Cardiac muscle cell (in vitro differentiated cells and primary cell): Measurements from ENCODE around the gene BMP8B. TPM values are rescaled to one million over a fixed set of nuclear protein-coding genes. Genes with fewer than 3 reads are reported as not detected.
"Not testable (repeated sequence)": the region's sequence is repeated elsewhere in the genome, so short reads cannot be mapped to it uniquely, and the experiment has no call there.

Source experiments
- DNase-seq, 2 donors: peaks; one replicate each; pipeline versions ENCODE4 v3.0.0 to v3.0.0-alpha.2; 2010 to 2017; ENCODE audit warnings: low read depth in 1 of 2, low spot score in 1 of 2
- H3K27ac ChIP-seq: fragments of 200-600 bp; sonication (generic); 2 replicates; pipeline ENCODE4 v1.5.1; 2016
- H3K27me3 ChIP-seq: fragments of 200-600 bp; sonication (generic); 2 replicates; pipeline ENCODE4 v1.6.0; 2016; ENCODE audit warnings: control low read depth
- H3K36me3 ChIP-seq: fragments of 200-600 bp; sonication (generic); 2 replicates; pipeline ENCODE4 v1.5.1; 2016; ENCODE audit warnings: control low read depth
- H3K4me1 ChIP-seq: fragments of 200-600 bp; sonication (generic); 2 replicates; pipeline ENCODE4 v1.8.1; 2017; ENCODE audit warnings: low read depth, mild to moderate bottlenecking, mixed run types
- H3K4me3 ChIP-seq: fragments of 200-600 bp; sonication (generic); 2 replicates; pipeline ENCODE4 v1.5.1; 2016; ENCODE audit warnings: mild to moderate bottlenecking
- H3K9me3 ChIP-seq: fragments of 200-600 bp; sonication (generic); 2 replicates; pipeline ENCODE4 v1.5.1; 2017; ENCODE audit warnings: low read depth, mild to moderate bottlenecking, control low read depth
- CTCF ChIP-seq: IDR thresholded peaks from 2 replicates; pipeline ENCODE4 v1.5.1; 2012; ENCODE audit warnings: low read depth, mild to moderate bottlenecking, low read length
- polyA plus RNA-seq: library from polyadenylated mRNA; unstranded; fragments of >200 nt; fragmentation: Nextera tagmentation; extraction: Ambion mirVana; gene quantifications from 2 replicates; pipeline ENCODE4 v1.2.1, GENCODE V29; 2016
- total RNA-seq: library from RNA; depleted of rRNA; stranded (reverse); fragments of >200 nt; gene quantifications from 2 replicates; pipeline ENCODE4 v1.2.3, GENCODE V29; 2016

Gene BMP8B
- total and polyA plus RNA-seq, 2 experiments from 2014 or later, result 0.02 TPM; not detected in 1

GRCh38 chr1:39789571-39790110, 976 bp upstream of the BMP8B start:
- Histone ChIP-seq H3K9me3 (no peaks in the 10 kb centered on the region), H3K4me3 (no peak overlapping the region), H3K36me3 (no peaks in the 10 kb centered on the region), H3K4me1 (no peaks in the 10 kb centered on the region), H3K27ac (no peak overlapping the region), H3K27me3 (peaks cover 94% of the 10 kb centered on the region)
- no peak for TF ChIP-seq CTCF
- no peak for DNase-seq

GRCh38 chr1:39788426-39788757, 273 bp downstream of the BMP8B start:
- TF ChIP-seq CTCF, result no peak
- H3K27me3 ChIP-seq, result peaks cover 89% of the 10 kb centered on the region
- H3K9me3 ChIP-seq, result no peaks in the 10 kb centered on the region
- H3K4me1 ChIP-seq, result no peaks in the 10 kb centered on the region
- DNase-seq, result no peak
- peak overlapping the region; percentile 28 for H3K4me3 ChIP-seq
- no peak overlapping the region for H3K27ac ChIP-seq
- no peaks in the 10 kb centered on the region for H3K36me3 ChIP-seq

GRCh38 chr1:39787964-39788363, 701 bp downstream of the BMP8B start:
- not testable (repeated sequence) for H3K27ac ChIP-seq, H3K9me3 ChIP-seq, H3K36me3 ChIP-seq, DNase-seq, H3K4me1 ChIP-seq, H3K4me3 ChIP-seq
- H3K27me3 ChIP-seq, result peaks cover 89% of the 10 kb centered on the region

- DNase-seq, result no peak
- no peak for TF ChIP-seq CTCF
- Histone ChIP-seq H3K4me1 (no peaks in the 10 kb centered on the region), H3K27ac (no peak overlapping the region), H3K4me3 (no peak overlapping the region), H3K27me3 (peaks cover 89% of the 10 kb centered on the region), H3K9me3 (no peaks in the 10 kb centered on the region), H3K36me3 (no peaks in the 10 kb centered on the region)
These were observed 1.2 kb downstream of the BMP8B start for GRCh38 chr1:39787468-39787867.

- H3K27ac ChIP-seq, H3K36me3 ChIP-seq, H3K4me3 ChIP-seq, H3K4me1 ChIP-seq, H3K9me3 ChIP-seq, DNase-seq: not testable (repeated sequence)
- peaks cover 89% of the 10 kb centered on the region for H3K27me3 ChIP-seq
These were observed 1.6 kb downstream of the BMP8B start for GRCh38 chr1:39787108-39787375.

GRCh38 chr1:39786303-39787107, 2.2 kb downstream of the BMP8B start:
- not testable (repeated sequence) for H3K4me3 ChIP-seq, DNase-seq, H3K27ac ChIP-seq, H3K9me3 ChIP-seq, H3K36me3 ChIP-seq, H3K4me1 ChIP-seq
- H3K27me3 ChIP-seq, result peaks cover 87% of the 10 kb centered on the region

- not testable (repeated sequence) for H3K9me3 ChIP-seq, H3K4me3 ChIP-seq, H3K27ac ChIP-seq, H3K36me3 ChIP-seq, H3K4me1 ChIP-seq, DNase-seq
- H3K27me3 ChIP-seq, result peaks cover 74% of the 10 kb centered on the region
These were observed 6.0 kb downstream of the BMP8B start for GRCh38 chr1:39782685-39783084.

GRCh38 chr1:39782103-39782502, 6.6 kb downstream of the BMP8B start:
- peaks cover 68% of the 10 kb centered on the region for H3K27me3 ChIP-seq
- DNase-seq, result no peak

More at GRCh38 chr1:39782103-39782502, 6.6 kb downstream of the BMP8B start:
- Histone ChIP-seq H3K4me3 (no peak overlapping the region), H3K27ac (no peak overlapping the region), H3K9me3 (no peaks in the 10 kb centered on the region), H3K36me3 (no peaks in the 10 kb centered on the region), H3K4me1 (no peaks in the 10 kb centered on the region)
- no peak for TF ChIP-seq CTCF
